HepG2 (cell line): Measurements from ENCODE around the gene PRKAR1B. TPM values are rescaled to one million over a fixed set of nuclear protein-coding genes. Genes with fewer than 3 reads are reported as not detected.

ENCODE experiments used
- CREB3 ChIP-seq: sonication (generic); formaldehyde crosslinking; IDR thresholded peaks from 2 replicates; pipeline ENCODE4 v1.5.0; 2020; ENCODE audit warnings: missing genetic modification reagents
- CSRNP2 ChIP-seq: sonication (generic); formaldehyde crosslinking; conservative IDR thresholded peaks from 2 replicates; pipeline ENCODE4 v1.8.0; 2022; ENCODE audit warnings: low read depth, missing genetic modification reagents
- GMEB1 ChIP-seq: sonication (generic); formaldehyde crosslinking; IDR thresholded peaks from 2 replicates; pipeline ENCODE4 v1.5.1; 2020; ENCODE audit warnings: missing genetic modification reagents, mild to moderate bottlenecking, borderline replicate concordance
- GPBP1L1 ChIP-seq: sonication (generic); formaldehyde crosslinking; IDR thresholded peaks from 2 replicates; pipeline ENCODE4 v1.5.0; 2020; ENCODE audit warnings: mild to moderate bottlenecking, missing genetic modification reagents
- JUNB ChIP-seq: sonication (generic); formaldehyde crosslinking; IDR thresholded peaks from 2 replicates; pipeline ENCODE4 v1.8.0; 2022; ENCODE audit warnings: missing genetic modification reagents, mild to moderate bottlenecking, borderline replicate concordance
- KAT8 ChIP-seq: IDR thresholded peaks from 2 replicates; pipeline ENCODE4 v1.6.1; 2016; ENCODE audit warnings: missing genetic modification reagents, missing compliant biosample characterization
- NFE2 ChIP-seq: sonication (generic); formaldehyde crosslinking; IDR thresholded peaks from 2 replicates; pipeline ENCODE4 v1.4.0; 2020; ENCODE audit warnings: missing genetic modification reagents
- NFE2L2 ChIP-seq: fragments of 150-350 bp; IDR thresholded peaks from 2 replicates; pipeline ENCODE4 v1.6.1; 2014; ENCODE audit warnings: low read length
- ONECUT2 ChIP-seq: sonication (generic); formaldehyde crosslinking; IDR thresholded peaks from 2 replicates; pipeline ENCODE4 v1.4.0; 2020; ENCODE audit warnings: missing genetic modification reagents
- RCOR2 ChIP-seq: IDR thresholded peaks from 2 replicates; pipeline ENCODE4 v1.6.1; 2016; ENCODE audit warnings: missing biosample characterization, missing genetic modification reagents
- RXRB ChIP-seq: IDR thresholded peaks from 2 replicates; pipeline ENCODE4 v1.6.1; 2016; ENCODE audit warnings: borderline replicate concordance, missing genetic modification reagents, missing compliant biosample characterization
- SALL2 ChIP-seq: sonication (generic); formaldehyde crosslinking; IDR thresholded peaks from 2 replicates; pipeline ENCODE4 v1.8.1; 2023; ENCODE audit warnings: mild to moderate bottlenecking, missing genetic modification reagents, inconsistent platforms
- SKI ChIP-seq: fragments of 450-650 bp; IDR thresholded peaks from one replicate; pipeline ENCODE4 v1.6.1; 2018; ENCODE audit warnings: mild to moderate bottlenecking; ENCODE audit not compliant: partially characterized antibody
- SP5 ChIP-seq: IDR thresholded peaks from 2 replicates; pipeline ENCODE4 v1.6.1; 2016; ENCODE audit warnings: low read depth, borderline replicate concordance
- ZBTB20 ChIP-seq: sonication (generic); formaldehyde crosslinking; IDR thresholded peaks from 2 replicates; pipeline ENCODE4 v1.8.1; 2023; ENCODE audit warnings: missing genetic modification reagents, low read depth, mild to moderate bottlenecking, borderline replicate concordance
- ZBTB46 ChIP-seq: sonication (generic); formaldehyde crosslinking; IDR thresholded peaks from 2 replicates; pipeline ENCODE4 v1.4.0; 2020; ENCODE audit warnings: mild to moderate bottlenecking, missing genetic modification reagents, borderline replicate concordance
- ZMYM3 ChIP-seq: sonication (generic); formaldehyde crosslinking; IDR thresholded peaks from 2 replicates; pipeline ENCODE4 v1.5.1; 2020; ENCODE audit warnings: mild to moderate bottlenecking, missing genetic modification reagents
- ZNF687 ChIP-seq: sonication (generic); formaldehyde crosslinking; IDR thresholded peaks from 2 replicates; pipeline ENCODE4 v1.5.1; 2020; ENCODE audit warnings: mild to moderate bottlenecking, missing genetic modification reagents, moderate library complexity
- polyA plus RNA-seq, 8 experiments: library from polyadenylated mRNA; depleted of rRNA in 3 of 8; stranded (reverse) in 7 of 8; unstranded in 1 of 8; fragments of >200 nt; fragmentation: Illumina TruSeq in 4 of 8; extraction: Trizol in 4 of 8; gene quantifications; 2 replicates each; pipeline versions ENCODE4 v1.2.1 to v1.2.3, GENCODE V29; 2011 to 2016; ENCODE audit warnings: low read depth in 4 of 8, missing spikeins in 1 of 8, mixed read lengths in 1 of 8; ENCODE audit not compliant: insufficient read depth in 1 of 8
- total RNA-seq, 5 experiments: library from RNA; depleted of rRNA; stranded (reverse); fragments of >200 nt; fragmentation: Illumina TruSeq; extraction: Trizol; gene quantifications; 2 replicates each; pipeline ENCODE4 v1.2.3, GENCODE V29; 2016; ENCODE audit warnings: low read depth in 1 of 5

The PRKAR1B gene
- total and polyA plus RNA-seq, 2 of the 13 experiments (the other 11 are each of a cell fraction or from before 2014, with no cell fraction given) = 7.9 to 28.2 TPM

GRCh38 chr7:503575-504111, 223.4 kb downstream of the PRKAR1B start (continued):
- peak; percentile 88 for TF ChIP-seq ZNF687 (CRISPR knock-in tag)
- no peak for TF ChIP-seq CSRNP2 (CRISPR knock-in tag)
- TF ChIP-seq ONECUT2 (CRISPR knock-in tag) = no peak
- no peak for TF ChIP-seq ZBTB46 (CRISPR knock-in tag)
- no peak for TF ChIP-seq NFE2 (CRISPR knock-in tag)
- peak; percentile 62; the same call in 1 of the 2 replicates for TF ChIP-seq ZMYM3 (CRISPR knock-in tag)
- TF ChIP-seq GMEB1 (CRISPR knock-in tag) = peak; percentile 52
- no peak for TF ChIP-seq CREB3 (CRISPR knock-in tag)
- TF ChIP-seq NFE2L2 = no peak
- no peak for TF ChIP-seq RCOR2 (CRISPR knock-in tag)
- TF ChIP-seq JUNB = no peak
- TF ChIP-seq SALL2 = peak; percentile 71; the same call in 1 of the 2 replicates
- peak; percentile 97 for TF ChIP-seq RXRB (CRISPR knock-in tag)
- peak; percentile 19; the same call in 1 of the 2 replicates for TF ChIP-seq ZBTB20 (CRISPR knock-in tag)
- TF ChIP-seq SKI = peak; percentile 92
- peak; percentile 60 for TF ChIP-seq KAT8 (CRISPR knock-in tag)
- TF ChIP-seq SP5 = peak; percentile 78; the same call in 1 of the 2 replicates
- TF ChIP-seq GPBP1L1 (CRISPR knock-in tag) = no peak
